ENCODE measurements around the gene CD200R1.

GRCh38 chr3:112925560-112925959, 49.3 kb downstream of the CD200R1 start:
- TF ChIP-seq CTCF (IDR thresholded peaks at IDR 0.05 in 2 of 3, conservative IDR thresholded peaks at IDR 0.05 in 1 of 3; ENCODE audit: borderline replicate concordance in 1 of 3, insufficient read depth in 1 of 3, low read depth in 2 of 3, low read length in 2 of 3) (no peak), POLR2AphosphoS5 (IDR thresholded peaks at IDR 0.05; ENCODE audit: low read depth, low read length) (no peak), SIN3A (IDR thresholded peaks at IDR 0.05; ENCODE audit: low read depth) (no peak), TCF7L2 (IDR thresholded peaks at IDR 0.05; ENCODE audit: borderline replicate concordance, extremely low read depth, insufficient read depth, insufficient read length) (no peak), POLR2A (IDR thresholded peaks at IDR 0.05; ENCODE audit: borderline replicate concordance, extremely low read depth, insufficient read depth, insufficient read length) (no peak), JUND (IDR thresholded peaks at IDR 0.05) (no peak), MAX (IDR thresholded peaks at IDR 0.05) (no peak), ATF3 (IDR thresholded peaks at IDR 0.05) (no peak), SRF (IDR thresholded peaks at IDR 0.05; ENCODE audit: low read depth) (no peak), EZH2 (IDR thresholded peaks at IDR 0.05) (no peak)

All from HCT116 (cell line).